GM12878 (cell line): ENCODE data around the gene ABCA3. TPM values are rescaled to one million over a fixed set of nuclear protein-coding genes. Genes with fewer than 3 reads are reported as not detected.

ENCODE experiments used
- ATAC-seq: fragments of 200-7000 bp; cut with Tn5 transposase; 3 replicates; pipeline ENCODE4 v1.9.1; 2020; ENCODE audit warnings: mild to moderate bottlenecking, moderate library complexity
- BruUV-seq: library from RNA; stranded (reverse); fragments of 400-500 nt; replicated peaks from 2 replicates; lab custom pipeline; 2021; lab: Mats Ljungman, UMichigan
- CTCF ChIA-PET: fragments of 300-600 bp; sonication (Branson Sonifier 250); formaldehyde crosslinking; extraction: SDS; loops from one replicate; lab custom pipeline; 2021; ENCODE audit warnings: inconsistent platforms; lab: Yijun Ruan, JAX
- POLR2A ChIA-PET: fragments of 350-600 bp; formaldehyde crosslinking; extraction: SDS; loops from one replicate; lab custom pipeline; 2021; ENCODE audit warnings: inconsistent platforms; lab: Charles Lee
- RAD21 ChIA-PET: fragments of 300-600 bp; sonication (Branson Sonifier 250); formaldehyde crosslinking; loops from one replicate; lab custom pipeline; 2023; ENCODE audit warnings: antibody characterized with exemption; ENCODE audit not compliant: unreplicated experiment; lab: Charles Lee
- SMC1A ChIA-PET: fragments of 300-600 bp; sonication (Branson Sonifier 250); formaldehyde crosslinking; loops from one replicate; lab custom pipeline; 2023; ENCODE audit not compliant: unreplicated experiment, uncharacterized antibody; lab: Charles Lee
- DNase-seq: peaks from one replicate; pipeline ENCODE4 v3.0.0-alpha.2; 2011; ENCODE audit warnings: low read depth, low spot score
- FAIRE-seq: peaks from 3 replicates; lab custom pipeline; 2011; peaks lifted over from hg19 to GRCh38; lab: Jason Lieb, UNC
- H2AFZ ChIP-seq: 2 replicates; pipeline ENCODE4 v1.6.0; 2011; ENCODE audit warnings: low read depth, low read length, control low read depth; ENCODE audit not compliant: control insufficient read depth
- H3K27ac ChIP-seq: 2 replicates; pipeline ENCODE4 v1.5.1; 2011; ENCODE audit warnings: control low read depth; ENCODE audit not compliant: control insufficient read depth, insufficient read depth
- H3K27me3 ChIP-seq, 2 experiments: replicated peaks in 1 of 2; 2 replicates each; pipeline versions ENCODE4 v1.6.0 to v1.6.1; 2011; ENCODE audit warnings: low read length in 1 of 2; ENCODE audit not compliant: control insufficient read depth in 2 of 2, insufficient read depth in 2 of 2
- H3K36me3 ChIP-seq, 2 experiments: 2 replicates each; pipeline ENCODE4 v1.5.1; 2011; ENCODE audit warnings: low read length in 1 of 2; ENCODE audit not compliant: control insufficient read depth in 2 of 2, insufficient read depth in 2 of 2
- H3K4me1 ChIP-seq: 2 replicates; pipeline ENCODE4 v1.6.1; 2011; ENCODE audit warnings: mild to moderate bottlenecking, low read length, moderate library complexity, mixed read lengths; ENCODE audit not compliant: control insufficient read depth, insufficient read depth
- H3K4me2 ChIP-seq: 2 replicates; pipeline ENCODE4 v1.6.0; 2011; ENCODE audit warnings: control low read depth; ENCODE audit not compliant: control insufficient read depth, insufficient read depth
- H3K4me3 ChIP-seq: fragments of 200-600 bp; sonication (generic); 2 replicates; pipeline ENCODE4 v1.5.1; 2016
- H3K79me2 ChIP-seq: 2 replicates; pipeline ENCODE4 v1.6.0; 2011; ENCODE audit warnings: low read length; ENCODE audit not compliant: control insufficient read depth, insufficient read depth
- H3K9ac ChIP-seq: 2 replicates; pipeline ENCODE4 v1.8.0; 2011; ENCODE audit warnings: low read length, control low read depth, mixed read lengths; ENCODE audit not compliant: control insufficient read depth, insufficient read depth
- H3K9me3 ChIP-seq: replicated peaks from 3 replicates; pipeline ENCODE4 v1.5.1; 2011; ENCODE audit warnings: mild to moderate bottlenecking, low read length; ENCODE audit not compliant: control insufficient read depth, insufficient read depth
- H4K20me1 ChIP-seq: 2 replicates; pipeline ENCODE4 v1.6.0; 2011; ENCODE audit not compliant: control insufficient read depth, insufficient read depth
- BRCA1 ChIP-seq: IDR thresholded peaks from 2 replicates; pipeline ENCODE4 v1.6.1; 2011; ENCODE audit warnings: low read depth, low read length, improper control_type of control experiment
- CBFB ChIP-seq: IDR thresholded peaks from 2 replicates; pipeline ENCODE4 v1.6.1; 2016; ENCODE audit warnings: antibody characterized with exemption, low read depth
- CEBPB ChIP-seq, 2 experiments: fragments of 150-350 bp in 1 of 2; IDR thresholded peaks; 2 replicates each; pipeline ENCODE4 v1.6.1; 2012 to 2014; ENCODE audit warnings: low read depth in 2 of 2, low read length in 2 of 2, borderline replicate concordance in 1 of 2, inconsistent platforms in 1 of 2
- CHD2 ChIP-seq: IDR thresholded peaks from 2 replicates; pipeline ENCODE4 v1.6.1; 2011; ENCODE audit warnings: low read depth, low read length, improper control_type of control experiment, borderline replicate concordance
- CREM ChIP-seq: IDR thresholded peaks from 2 replicates; pipeline ENCODE4 v1.6.1; 2014; ENCODE audit warnings: antibody characterized with exemption, low read depth
- CTCF ChIP-seq, 3 experiments: IDR thresholded peaks in 2 of 3; conservative IDR thresholded peaks in 1 of 3; 2 replicates each; pipeline ENCODE4 v1.5.1; 2011; ENCODE audit warnings: low read depth in 3 of 3, low read length in 3 of 3, mild to moderate bottlenecking in 3 of 3, control low read depth in 2 of 3, moderate library complexity in 2 of 3, inconsistent platforms in 1 of 3, mixed read lengths in 1 of 3; ENCODE audit not compliant: control insufficient read depth in 2 of 3, insufficient read depth in 1 of 3; ENCODE audit errors: extremely low read depth in 1 of 3
- FOXK2 ChIP-seq: fragments of 450-650 bp; IDR thresholded peaks from 2 replicates; pipeline ENCODE4 v1.6.1; 2017; ENCODE audit warnings: mild to moderate bottlenecking, moderate library complexity
- HDGF ChIP-seq: fragments of 450-650 bp; IDR thresholded peaks from 2 replicates; pipeline ENCODE4 v1.6.1; 2016; ENCODE audit warnings: antibody characterized with exemption
- KDM1A ChIP-seq: fragments of 200-600 bp; sonication (generic); IDR thresholded peaks from 2 replicates; pipeline ENCODE4 v1.6.1; 2016; ENCODE audit warnings: borderline replicate concordance
- MTA3 ChIP-seq: IDR thresholded peaks from 2 replicates; pipeline ENCODE4 v1.6.1; 2012; ENCODE audit warnings: low read length, inconsistent platforms, borderline replicate concordance
- PML ChIP-seq: IDR thresholded peaks from 2 replicates; pipeline ENCODE4 v1.6.1; 2012; ENCODE audit warnings: low read length, inconsistent platforms
- PRDM15 ChIP-seq: fragments of 450-650 bp; formaldehyde crosslinking; IDR thresholded peaks from 2 replicates; pipeline ENCODE4 v1.4.0; 2020; ENCODE audit warnings: mild to moderate bottlenecking, moderate library complexity
- RAD21 ChIP-seq: IDR thresholded peaks from 2 replicates; pipeline ENCODE4 v1.6.1; 2011; ENCODE audit warnings: mild to moderate bottlenecking, low read depth, low read length, moderate library complexity; ENCODE audit not compliant: insufficient read depth
- RCOR1 ChIP-seq: conservative IDR thresholded peaks from 2 replicates; pipeline ENCODE4 v1.6.1; 2012; ENCODE audit warnings: low read depth, low read length, improper control_type of control experiment
- USF1 ChIP-seq: IDR thresholded peaks from 2 replicates; pipeline ENCODE4 v1.6.1; 2011; ENCODE audit warnings: borderline replicate concordance, low read depth, mild to moderate bottlenecking, moderate library complexity, mixed read lengths, low read length; ENCODE audit not compliant: insufficient read depth; ENCODE audit errors: extremely low read length
- USF2 ChIP-seq: IDR thresholded peaks from 2 replicates; pipeline ENCODE4 v1.6.1; 2011; ENCODE audit warnings: low read depth, low read length, improper control_type of control experiment, borderline replicate concordance
- YY1 ChIP-seq: IDR thresholded peaks from 2 replicates; pipeline ENCODE4 v1.6.1; 2011; ENCODE audit warnings: low read depth, mild to moderate bottlenecking, low read length
- WGBS: methylation state at CpG from one replicate; pipeline ENCODE4 v1.1.6; 2016; ENCODE audit warnings: low lambda C conversion rate; ENCODE audit not compliant: insufficient replicate concordance, insufficient coverage; ENCODE audit errors: missing lambda C conversion rate; 5-methylcytosine and 5-hydroxymethylcytosine counted together
- in situ Hi-C: fragments of 300-500 bp; cut with MboI; formaldehyde crosslinking; loops from 9 replicates; pipeline ENCODE4 v1.14.3; 2018; ENCODE audit warnings: mixed read lengths
- intact Hi-C: fragments of 100-400 bp; cut with micrococcal nuclease; formaldehyde crosslinking; loops from one replicate; pipeline ENCODE4 v1.14.2; 2022; ENCODE audit not compliant: unreplicated experiment
- polyA plus RNA-seq, 11 experiments: library from polyadenylated mRNA; depleted of rRNA in 4 of 11; unstranded in 6 of 11; stranded (reverse) in 5 of 11; fragments of >200 nt; fragmentation: Nextera tagmentation in 4 of 11; fragmentation: Illumina TruSeq in 1 of 11; extraction: Ambion mirVana in 4 of 11; extraction: Trizol in 1 of 11; gene quantifications; 1 replicate in 1 of 11; 2 replicates in 10 of 11; pipeline versions ENCODE4 v1.2.1 to v1.2.3, GENCODE V29; 2011 to 2016; ENCODE audit warnings: inconsistent platforms in 2 of 11, missing spikeins in 2 of 11, low read depth in 1 of 11
- total RNA-seq, 4 experiments: library from RNA; depleted of rRNA in 3 of 4; stranded (reverse); fragments of >200 nt in 3 of 4; fragmentation: Illumina TruSeq in 1 of 4; extraction: Trizol in 1 of 4; gene quantifications; 2 replicates each; pipeline versions ENCODE4 v1.2.1 to v1.2.3, GENCODE V29; 2013 to 2021

Gene ABCA3
- total and polyA plus RNA-seq, 10 of the 15 experiments (the other 5 are each of a cell fraction or from before 2014, with no cell fraction given): 0.71 to 17.6 (median 6.7) TPM

GRCh38 chr16:2230376-2230775, 110.2 kb downstream of the ABCA3 start:
- 55% methylated on average over 11 of the region's 13 CpGs for whole genome bisulfite sequencing
- H3K79me2 ChIP-seq: peaks cover 9% of the 10 kb centered on the region
- H3K9ac ChIP-seq: no peak overlapping the region
- POLR2A ChIA-PET: interaction anchor here (1.0 kb wide), 1 partner anchor 10 kb away, joined by 5 read pairs; no protein-coding TSS in a partner anchor
- SMC1A ChIA-PET: no interaction called here
- in situ Hi-C loops (no loop called here), intact Hi-C loops (no loop called here)
- CTCF ChIA-PET: no interaction called here
- peaks cover 4 to 45% of the 10 kb centered on the region in 2 experiments; a peak in 3 of 4 replicates for H3K36me3 ChIP-seq
- no peaks in the 10 kb centered on the region for H3K4me1 ChIP-seq
- no peak overlapping the region for H3K4me3 ChIP-seq
- ATAC-seq (no peak), FAIRE-seq (no peak), DNase-seq (no peak)
- H2AFZ ChIP-seq: no peak overlapping the region
- H3K4me2 ChIP-seq: no peak overlapping the region
- no peak for TF ChIP-seq RCOR1
- TF ChIP-seq PML: no peak
- TF ChIP-seq CHD2: no peak
- no peak for TF ChIP-seq CTCF (IDR thresholded peaks at IDR 0.05 in 2 of 3, conservative IDR thresholded peaks at IDR 0.05 in 1 of 3; ENCODE audit: control insufficient read depth in 2 of 3, extremely low read depth in 1 of 3, insufficient read depth in 1 of 3, low read depth in 3 of 3, low read length in 3 of 3)
- no peak for TF ChIP-seq CREM
- no peak for TF ChIP-seq YY1
- TF ChIP-seq PRDM15 (CRISPR knock-in tag): no peak
- no peak for TF ChIP-seq FOXK2
- TF ChIP-seq BRCA1: no peak
- no peak for TF ChIP-seq USF1
- no peak for TF ChIP-seq MTA3
- no peak for TF ChIP-seq USF2
- TF ChIP-seq HDGF: no peak
- TF ChIP-seq KDM1A: no peak
- no peak for TF ChIP-seq RAD21
- TF ChIP-seq CBFB: no peak
- TF ChIP-seq CEBPB (IDR thresholded peaks at IDR 0.05; ENCODE audit: borderline replicate concordance in 1 of 2, low read depth in 2 of 2, low read length in 2 of 2): no peak
- RAD21 ChIA-PET: no interaction called here
- H3K9me3 ChIP-seq: no peaks in the 10 kb centered on the region
- no TSS peak for BruUV-seq
- no peaks in the 10 kb centered on the region for H4K20me1 ChIP-seq
- no peaks in the 10 kb centered on the region for H3K27me3 ChIP-seq
- H3K27ac ChIP-seq: no peak overlapping the region
